ENCODE measurements around the gene KCNIP4. TPM values are rescaled to one million over a fixed set of nuclear protein-coding genes. Genes with fewer than 3 reads are reported as not detected.

KCNIP4 gene
- total and polyA plus RNA-seq, 12 donors: 0.15 TPM; not detected in 11

DNA sequence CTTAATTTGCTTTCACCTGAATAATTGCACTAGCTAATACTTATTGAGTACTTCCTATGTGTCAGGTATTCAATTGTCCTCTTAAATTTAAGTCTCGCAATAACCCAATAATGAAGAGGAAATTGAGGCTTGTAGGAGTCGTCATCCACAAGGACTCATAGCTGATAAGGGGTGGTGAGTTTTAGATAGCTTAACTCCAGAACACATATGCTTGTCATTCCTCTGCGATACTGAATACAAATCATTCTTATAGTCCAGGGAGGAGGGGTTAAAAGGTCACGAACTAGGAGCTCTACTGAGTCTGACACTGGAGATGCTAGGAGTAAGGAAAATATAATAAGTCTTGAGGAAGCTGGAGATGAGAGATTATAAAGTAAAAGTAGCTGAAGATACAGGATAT lies 1249.8 kb downstream of the KCNIP4 start:
- Histone ChIP-seq H3K27me3 (peaks cover 0 to 4% (median 0%) of the 10 kb centered on the region in 7 donors), H3K9me3 (no peaks in the 10 kb centered on the region), H3K4me3 (peak overlapping the region in 1 of 10 donors; percentile 88), H3K27ac (no peak overlapping the region), H3K4me1 (peaks cover 0 to 24% (median 16%) of the 10 kb centered on the region in 9 donors), H3K36me3 (no peaks in the 10 kb centered on the region)
- WGBS, 2 donors: 15 to 25% methylated on average over 4 of the region's 4 CpGs
- intact Hi-C loops (cut with DNase I): no loop called here
- ATAC-seq (no peak), DNase-seq (no peak)
- TF ChIP-seq CTCF (IDR thresholded peaks at IDR 0.05): no peak

- DNase-seq (no peak), ATAC-seq (no peak)
- H3K9me3 ChIP-seq: no peaks in the 10 kb centered on the region
- no peak overlapping the region for H3K4me3 ChIP-seq
- H3K36me3 ChIP-seq: no peaks in the 10 kb centered on the region
- peaks cover 0 to 24% (median 16%) of the 10 kb centered on the region in 9 donors for H3K4me1 ChIP-seq
- no peak overlapping the region for H3K27ac ChIP-seq
- TF ChIP-seq CTCF (IDR thresholded peaks at IDR 0.05): no peak
- H3K27me3 ChIP-seq: peaks cover 0 to 4% (median 0%) of the 10 kb centered on the region in 7 donors
- intact Hi-C loops (cut with DNase I): no loop called here
- WGBS, 2 donors: 85 to 87% methylated on average over 4 of the region's 4 CpGs
Measured at GRCh38 chr4:20698382-20698781, 1250.2 kb downstream of the KCNIP4 start.

GRCh38 chr4:20696815-20697214 lies 1251.8 kb downstream of the KCNIP4 start:
- no peak for ATAC-seq
- Histone ChIP-seq H3K36me3 (no peaks in the 10 kb centered on the region), H3K27me3 (peaks cover 0 to 4% (median 0%) of the 10 kb centered on the region in 7 donors), H3K9me3 (no peaks in the 10 kb centered on the region), H3K4me3 (no peak overlapping the region), H3K4me1 (peaks cover 0 to 24% (median 16%) of the 10 kb centered on the region in 9 donors), H3K27ac (no peak overlapping the region)
- TF ChIP-seq CTCF (IDR thresholded peaks at IDR 0.05): no peak
- 91 to 94% methylated on average over 1 of the region's 1 CpG for WGBS, 2 donors
- intact Hi-C loops (cut with DNase I): no loop called here
- DNase-seq: no peak

GRCh38 chr4:20687864-20688263 lies 1260.7 kb downstream of the KCNIP4 start:
- H3K27ac ChIP-seq: no peak overlapping the region
- no peaks in the 10 kb centered on the region for H3K9me3 ChIP-seq
- no peaks in the 10 kb centered on the region for H3K36me3 ChIP-seq
- no peak for TF ChIP-seq CTCF (IDR thresholded peaks at IDR 0.05)
- peaks cover 0 to 22% (median 6%) of the 10 kb centered on the region in 7 donors for H3K27me3 ChIP-seq
- H3K4me1 ChIP-seq: no peaks in the 10 kb centered on the region
- WGBS, 2 donors: 51 to 61% methylated on average over 3 of the region's 3 CpGs
- intact Hi-C loops (cut with DNase I): loop anchor here in 9 of 10 donors (2.0 to 10.0 kb wide), 11 partner anchors 263 to 2003 kb away; no protein-coding TSS in a partner anchor
- ATAC-seq (no peak), DNase-seq (no peak)
- H3K4me3 ChIP-seq: no peak overlapping the region

Measured in heart right ventricle (tissue), 16 donors.